Nephron progenitor cell (in vitro differentiated cells): ENCODE measurements around the gene AFF2.

ENCODE experiments used
- DNase-seq: peaks from one replicate; pipeline ENCODE4 v3.0.0; 2021
- H3K27ac Mint-ChIP-seq: 2 replicates; pipeline ENCODE4 v1.8.0; 2021; ENCODE audit warnings: mild to moderate bottlenecking, moderate library complexity, mixed read lengths
- H3K27me3 Mint-ChIP-seq: 2 replicates; pipeline ENCODE4 v1.8.0; 2021; ENCODE audit warnings: mild to moderate bottlenecking, low read depth, mixed read lengths; ENCODE audit not compliant: poor library complexity
- H3K36me3 Mint-ChIP-seq: 2 replicates; pipeline ENCODE4 v1.8.0; 2021; ENCODE audit warnings: low read depth, mixed read lengths
- H3K4me1 Mint-ChIP-seq: 2 replicates; pipeline ENCODE4 v1.8.0; 2021; ENCODE audit warnings: mixed read lengths
- H3K4me3 Mint-ChIP-seq: 2 replicates; pipeline ENCODE4 v1.8.0; 2021; ENCODE audit warnings: mild to moderate bottlenecking, moderate library complexity, mixed read lengths
- H3K9me3 Mint-ChIP-seq: 2 replicates; pipeline ENCODE4 v1.8.0; 2021; ENCODE audit warnings: mild to moderate bottlenecking, moderate library complexity, mixed read lengths
- CTCF ChIP-seq: fragments of 200-600 bp; sonication (generic); IDR thresholded peaks from 2 replicates; pipeline ENCODE4 v1.5.0; 2021; ENCODE audit warnings: antibody characterized with exemption

AFF2 gene

GRCh38 chrX:148592595-148592994 lies 92.2 kb downstream of the AFF2 start:
- DNase-seq = no peak
- TF ChIP-seq CTCF = no peak
- Mint-ChIP-seq H3K27me3 (no peaks in the 10 kb centered on the region), H3K9me3 (peaks cover 20% of the 10 kb centered on the region), H3K36me3 (no peaks in the 10 kb centered on the region), H3K27ac (no peak overlapping the region), H3K4me3 (no peak overlapping the region), H3K4me1 (peaks cover 12% of the 10 kb centered on the region)

- Mint-ChIP-seq H3K4me1 (peaks cover 12% of the 10 kb centered on the region), H3K36me3 (no peaks in the 10 kb centered on the region), H3K4me3 (no peak overlapping the region), H3K9me3 (peaks cover 21% of the 10 kb centered on the region), H3K27me3 (peaks cover 1% of the 10 kb centered on the region), H3K27ac (no peak overlapping the region)
- TF ChIP-seq CTCF = no peak
- DNase-seq = no peak
Observed at GRCh38 chrX:148593146-148593545, 92.7 kb downstream of the AFF2 start.

GRCh38 chrX:148593987-148594386 lies 93.6 kb downstream of the AFF2 start:
- Mint-ChIP-seq H3K9me3 (peaks cover 23% of the 10 kb centered on the region), H3K27me3 (peaks cover 4% of the 10 kb centered on the region), H3K36me3 (no peaks in the 10 kb centered on the region), H3K27ac (no peak overlapping the region), H3K4me3 (no peak overlapping the region), H3K4me1 (peaks cover 7% of the 10 kb centered on the region)
- no peak for TF ChIP-seq CTCF
- DNase-seq = no peak

- peaks cover 4% of the 10 kb centered on the region for H3K27me3 Mint-ChIP-seq
- no peaks in the 10 kb centered on the region for H3K36me3 Mint-ChIP-seq
- H3K4me3 Mint-ChIP-seq = no peak overlapping the region
- no peaks in the 10 kb centered on the region for H3K4me1 Mint-ChIP-seq
- no peak for DNase-seq
- H3K9me3 Mint-ChIP-seq = peaks cover 21% of the 10 kb centered on the region
- H3K27ac Mint-ChIP-seq = no peak overlapping the region
- TF ChIP-seq CTCF = no peak
Observed at GRCh38 chrX:148599404-148599803, 99.0 kb downstream of the AFF2 start.

GRCh38 chrX:148600131-148600530 lies 99.7 kb downstream of the AFF2 start:
- no peaks in the 10 kb centered on the region for H3K36me3 Mint-ChIP-seq
- H3K9me3 Mint-ChIP-seq = peaks cover 20% of the 10 kb centered on the region
- H3K4me3 Mint-ChIP-seq = no peak overlapping the region
- no peak for TF ChIP-seq CTCF
- DNase-seq = no peak
- H3K4me1 Mint-ChIP-seq = no peaks in the 10 kb centered on the region
- no peak overlapping the region for H3K27ac Mint-ChIP-seq
- peaks cover 4% of the 10 kb centered on the region for H3K27me3 Mint-ChIP-seq

GRCh38 chrX:148600581-148600980 lies 100.2 kb downstream of the AFF2 start:
- no peak for DNase-seq
- no peak overlapping the region for H3K4me3 Mint-ChIP-seq
- peaks cover 21% of the 10 kb centered on the region for H3K9me3 Mint-ChIP-seq
- no peak overlapping the region for H3K27ac Mint-ChIP-seq
- peaks cover 4% of the 10 kb centered on the region for H3K27me3 Mint-ChIP-seq
- H3K4me1 Mint-ChIP-seq = no peaks in the 10 kb centered on the region
- TF ChIP-seq CTCF = no peak
- H3K36me3 Mint-ChIP-seq = no peaks in the 10 kb centered on the region
